Peyer's patch (tissue), 4 donors: Measurements from ENCODE around the gene PRPF38B.

Experiments
- POLR2A ChIP-seq, 2 donors: fragments of 450-650 bp; IDR thresholded peaks; one replicate each; pipeline ENCODE4 v1.5.1; 2017; ENCODE audit warnings: antibody characterized with exemption in 2 of 2, mild to moderate bottlenecking in 2 of 2, moderate library complexity in 2 of 2
- TF ChIP-seq, protein P1 (sequence below), 6 experiments: fragments of 450-650 bp in 4 of 6; fragments of 200-600 bp in 2 of 6; sonication (generic) in 1 of 6; IDR thresholded peaks; one replicate each; pipeline ENCODE4 v1.5.1; 2017 to 2019; ENCODE audit warnings: antibody characterized with exemption in 6 of 6, mild to moderate bottlenecking in 3 of 6, moderate library complexity in 1 of 6

DNA sequence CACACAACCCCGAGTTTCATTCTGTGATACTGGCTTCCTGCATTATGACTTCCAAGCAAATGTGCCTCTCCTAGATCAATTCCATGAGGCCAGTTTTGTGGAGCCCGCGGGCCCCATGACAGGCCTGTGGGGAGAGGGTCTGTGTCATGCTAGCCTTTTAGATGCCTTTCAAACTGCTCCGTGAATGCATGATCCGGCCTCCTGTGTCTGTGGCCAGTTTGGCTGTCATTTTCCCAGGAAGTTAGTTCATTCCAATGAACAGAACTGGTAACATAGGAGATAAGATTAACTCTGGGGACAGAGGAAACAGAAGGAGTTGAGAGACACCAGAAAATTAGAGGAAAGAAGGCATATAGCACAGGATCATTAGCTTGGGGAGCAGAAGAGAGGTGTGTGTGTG, 23.8 kb downstream of the PRPF38B start:
- TF ChIP-seq POLR2A (IDR thresholded peaks at IDR 0.05) = no peak
- TF ChIP-seq, protein P1, sequence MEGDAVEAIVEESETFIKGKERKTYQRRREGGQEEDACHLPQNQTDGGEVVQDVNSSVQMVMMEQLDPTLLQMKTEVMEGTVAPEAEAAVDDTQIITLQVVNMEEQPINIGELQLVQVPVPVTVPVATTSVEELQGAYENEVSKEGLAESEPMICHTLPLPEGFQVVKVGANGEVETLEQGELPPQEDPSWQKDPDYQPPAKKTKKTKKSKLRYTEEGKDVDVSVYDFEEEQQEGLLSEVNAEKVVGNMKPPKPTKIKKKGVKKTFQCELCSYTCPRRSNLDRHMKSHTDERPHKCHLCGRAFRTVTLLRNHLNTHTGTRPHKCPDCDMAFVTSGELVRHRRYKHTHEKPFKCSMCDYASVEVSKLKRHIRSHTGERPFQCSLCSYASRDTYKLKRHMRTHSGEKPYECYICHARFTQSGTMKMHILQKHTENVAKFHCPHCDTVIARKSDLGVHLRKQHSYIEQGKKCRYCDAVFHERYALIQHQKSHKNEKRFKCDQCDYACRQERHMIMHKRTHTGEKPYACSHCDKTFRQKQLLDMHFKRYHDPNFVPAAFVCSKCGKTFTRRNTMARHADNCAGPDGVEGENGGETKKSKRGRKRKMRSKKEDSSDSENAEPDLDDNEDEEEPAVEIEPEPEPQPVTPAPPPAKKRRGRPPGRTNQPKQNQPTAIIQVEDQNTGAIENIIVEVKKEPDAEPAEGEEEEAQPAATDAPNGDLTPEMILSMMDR (IDR thresholded peaks at IDR 0.05) = no peak
